HepG2 (cell line): Measurements from ENCODE around the gene ORC2. TPM values are rescaled to one million over a fixed set of nuclear protein-coding genes. Genes with fewer than 3 reads are reported as not detected.

Experiments used
- AHR ChIP-seq: IDR thresholded peaks from 2 replicates; pipeline ENCODE4 v1.6.1; 2018; ENCODE audit warnings: missing genetic modification reagents, missing compliant biosample characterization
- CBFB ChIP-seq: sonication (generic); formaldehyde crosslinking; IDR thresholded peaks from 2 replicates; pipeline ENCODE4 v1.4.0; 2020; ENCODE audit warnings: missing genetic modification reagents
- KDM2A ChIP-seq: sonication (generic); formaldehyde crosslinking; IDR thresholded peaks from 2 replicates; pipeline ENCODE4 v1.4.0; 2020; ENCODE audit warnings: low read depth, missing genetic modification reagents, borderline replicate concordance
- THAP11 ChIP-seq: IDR thresholded peaks from 2 replicates; pipeline ENCODE4 v1.6.1; 2016; ENCODE audit warnings: missing biosample characterization, missing genetic modification reagents
- ZNF230 ChIP-seq: sonication (generic); formaldehyde crosslinking; IDR thresholded peaks from 2 replicates; pipeline ENCODE4 v1.4.0; 2020; ENCODE audit warnings: mild to moderate bottlenecking, missing genetic modification reagents
- polyA plus RNA-seq, 8 experiments: library from polyadenylated mRNA; depleted of rRNA in 3 of 8; stranded (reverse) in 7 of 8; unstranded in 1 of 8; fragments of >200 nt; fragmentation: Illumina TruSeq in 4 of 8; extraction: Trizol in 4 of 8; gene quantifications; 2 replicates each; pipeline versions ENCODE4 v1.2.1 to v1.2.3, GENCODE V29; 2011 to 2016; ENCODE audit warnings: low read depth in 4 of 8, missing spikeins in 1 of 8, mixed read lengths in 1 of 8; ENCODE audit not compliant: insufficient read depth in 1 of 8
- total RNA-seq, 5 experiments: library from RNA; depleted of rRNA; stranded (reverse); fragments of >200 nt; fragmentation: Illumina TruSeq; extraction: Trizol; gene quantifications; 2 replicates each; pipeline ENCODE4 v1.2.3, GENCODE V29; 2016; ENCODE audit warnings: low read depth in 1 of 5
- TF ChIP-seq, protein P1 (sequence below): sonication (generic); formaldehyde crosslinking; IDR thresholded peaks from 2 replicates; pipeline ENCODE4 v1.4.0; 2020; ENCODE audit warnings: missing genetic modification reagents
- TF ChIP-seq, protein P2 (sequence below): sonication (generic); formaldehyde crosslinking; IDR thresholded peaks from 2 replicates; pipeline ENCODE4 v1.4.0; 2020; ENCODE audit warnings: missing genetic modification reagents
- TF ChIP-seq, protein P3 (sequence below): sonication (generic); formaldehyde crosslinking; IDR thresholded peaks from 2 replicates; pipeline ENCODE4 v1.5.1; 2020; ENCODE audit warnings: mild to moderate bottlenecking, missing genetic modification reagents, borderline replicate concordance
- TF ChIP-seq, protein P4 (sequence below): sonication (generic); formaldehyde crosslinking; IDR thresholded peaks from 2 replicates; pipeline ENCODE4 v1.4.0; 2020; ENCODE audit warnings: missing genetic modification reagents, borderline replicate concordance

ORC2 gene
- total and polyA plus RNA-seq, 2 of the 13 experiments (the other 11 are each of a cell fraction or from before 2014, with no cell fraction given), result 19.3 to 73.5 TPM

DNA sequence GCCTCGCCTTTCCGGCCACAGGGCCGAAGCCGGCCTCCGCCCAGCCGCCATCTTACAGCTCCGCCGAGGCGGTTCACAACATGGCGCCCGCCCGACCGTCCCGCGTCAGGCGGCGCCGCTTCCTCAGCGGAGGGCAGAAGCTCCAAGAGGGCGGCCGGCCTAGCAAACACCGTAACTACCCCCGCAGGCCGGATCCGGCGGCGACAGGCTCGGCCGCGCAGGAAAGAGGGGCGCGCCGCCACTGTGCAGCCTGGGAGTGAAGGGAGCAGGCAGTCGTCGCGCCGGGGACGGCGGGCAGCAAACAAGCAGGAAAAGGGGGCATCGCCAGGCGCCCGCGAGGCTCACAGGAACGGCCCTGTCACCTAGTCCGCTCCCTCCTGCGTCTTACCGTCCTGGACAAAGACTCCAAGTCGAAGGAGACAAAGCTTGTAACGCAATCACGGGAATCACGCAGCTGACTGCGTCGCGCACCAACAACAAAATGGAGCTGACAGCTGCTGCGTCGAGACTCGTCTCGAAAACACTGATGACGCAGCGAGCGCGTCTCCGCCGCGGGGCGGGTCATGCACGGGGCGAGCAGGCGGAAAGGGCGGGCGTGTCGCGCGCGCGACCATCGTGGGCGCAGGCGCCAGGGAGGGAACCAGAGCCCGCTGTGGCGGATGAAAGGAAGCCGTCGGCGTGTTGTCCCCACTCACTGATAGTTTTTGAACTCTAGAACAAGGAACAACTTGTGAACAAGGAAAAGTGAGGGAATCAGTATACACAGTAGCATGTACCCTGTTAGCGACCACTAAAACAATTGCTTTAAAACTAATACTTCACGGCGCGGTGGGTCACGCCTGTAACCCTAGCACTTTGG lies 99.1 kb downstream of the ORC2 start, which contains the start of gene CLK1 (continued):
- TF ChIP-seq, protein P1, sequence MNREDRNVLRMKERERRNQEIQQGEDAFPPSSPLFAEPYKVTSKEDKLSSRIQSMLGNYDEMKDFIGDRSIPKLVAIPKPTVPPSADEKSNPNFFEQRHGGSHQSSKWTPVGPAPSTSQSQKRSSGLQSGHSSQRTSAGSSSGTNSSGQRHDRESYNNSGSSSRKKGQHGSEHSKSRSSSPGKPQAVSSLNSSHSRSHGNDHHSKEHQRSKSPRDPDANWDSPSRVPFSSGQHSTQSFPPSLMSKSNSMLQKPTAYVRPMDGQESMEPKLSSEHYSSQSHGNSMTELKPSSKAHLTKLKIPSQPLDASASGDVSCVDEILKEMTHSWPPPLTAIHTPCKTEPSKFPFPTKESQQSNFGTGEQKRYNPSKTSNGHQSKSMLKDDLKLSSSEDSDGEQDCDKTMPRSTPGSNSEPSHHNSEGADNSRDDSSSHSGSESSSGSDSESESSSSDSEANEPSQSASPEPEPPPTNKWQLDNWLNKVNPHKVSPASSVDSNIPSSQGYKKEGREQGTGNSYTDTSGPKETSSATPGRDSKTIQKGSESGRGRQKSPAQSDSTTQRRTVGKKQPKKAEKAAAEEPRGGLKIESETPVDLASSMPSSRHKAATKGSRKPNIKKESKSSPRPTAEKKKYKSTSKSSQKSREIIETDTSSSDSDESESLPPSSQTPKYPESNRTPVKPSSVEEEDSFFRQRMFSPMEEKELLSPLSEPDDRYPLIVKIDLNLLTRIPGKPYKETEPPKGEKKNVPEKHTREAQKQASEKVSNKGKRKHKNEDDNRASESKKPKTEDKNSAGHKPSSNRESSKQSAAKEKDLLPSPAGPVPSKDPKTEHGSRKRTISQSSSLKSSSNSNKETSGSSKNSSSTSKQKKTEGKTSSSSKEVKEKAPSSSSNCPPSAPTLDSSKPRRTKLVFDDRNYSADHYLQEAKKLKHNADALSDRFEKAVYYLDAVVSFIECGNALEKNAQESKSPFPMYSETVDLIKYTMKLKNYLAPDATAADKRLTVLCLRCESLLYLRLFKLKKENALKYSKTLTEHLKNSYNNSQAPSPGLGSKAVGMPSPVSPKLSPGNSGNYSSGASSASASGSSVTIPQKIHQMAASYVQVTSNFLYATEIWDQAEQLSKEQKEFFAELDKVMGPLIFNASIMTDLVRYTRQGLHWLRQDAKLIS (CRISPR knock-in tag), result peak; percentile 82
- peak; percentile 86 for TF ChIP-seq CBFB (CRISPR knock-in tag)
- TF ChIP-seq, protein P2, sequence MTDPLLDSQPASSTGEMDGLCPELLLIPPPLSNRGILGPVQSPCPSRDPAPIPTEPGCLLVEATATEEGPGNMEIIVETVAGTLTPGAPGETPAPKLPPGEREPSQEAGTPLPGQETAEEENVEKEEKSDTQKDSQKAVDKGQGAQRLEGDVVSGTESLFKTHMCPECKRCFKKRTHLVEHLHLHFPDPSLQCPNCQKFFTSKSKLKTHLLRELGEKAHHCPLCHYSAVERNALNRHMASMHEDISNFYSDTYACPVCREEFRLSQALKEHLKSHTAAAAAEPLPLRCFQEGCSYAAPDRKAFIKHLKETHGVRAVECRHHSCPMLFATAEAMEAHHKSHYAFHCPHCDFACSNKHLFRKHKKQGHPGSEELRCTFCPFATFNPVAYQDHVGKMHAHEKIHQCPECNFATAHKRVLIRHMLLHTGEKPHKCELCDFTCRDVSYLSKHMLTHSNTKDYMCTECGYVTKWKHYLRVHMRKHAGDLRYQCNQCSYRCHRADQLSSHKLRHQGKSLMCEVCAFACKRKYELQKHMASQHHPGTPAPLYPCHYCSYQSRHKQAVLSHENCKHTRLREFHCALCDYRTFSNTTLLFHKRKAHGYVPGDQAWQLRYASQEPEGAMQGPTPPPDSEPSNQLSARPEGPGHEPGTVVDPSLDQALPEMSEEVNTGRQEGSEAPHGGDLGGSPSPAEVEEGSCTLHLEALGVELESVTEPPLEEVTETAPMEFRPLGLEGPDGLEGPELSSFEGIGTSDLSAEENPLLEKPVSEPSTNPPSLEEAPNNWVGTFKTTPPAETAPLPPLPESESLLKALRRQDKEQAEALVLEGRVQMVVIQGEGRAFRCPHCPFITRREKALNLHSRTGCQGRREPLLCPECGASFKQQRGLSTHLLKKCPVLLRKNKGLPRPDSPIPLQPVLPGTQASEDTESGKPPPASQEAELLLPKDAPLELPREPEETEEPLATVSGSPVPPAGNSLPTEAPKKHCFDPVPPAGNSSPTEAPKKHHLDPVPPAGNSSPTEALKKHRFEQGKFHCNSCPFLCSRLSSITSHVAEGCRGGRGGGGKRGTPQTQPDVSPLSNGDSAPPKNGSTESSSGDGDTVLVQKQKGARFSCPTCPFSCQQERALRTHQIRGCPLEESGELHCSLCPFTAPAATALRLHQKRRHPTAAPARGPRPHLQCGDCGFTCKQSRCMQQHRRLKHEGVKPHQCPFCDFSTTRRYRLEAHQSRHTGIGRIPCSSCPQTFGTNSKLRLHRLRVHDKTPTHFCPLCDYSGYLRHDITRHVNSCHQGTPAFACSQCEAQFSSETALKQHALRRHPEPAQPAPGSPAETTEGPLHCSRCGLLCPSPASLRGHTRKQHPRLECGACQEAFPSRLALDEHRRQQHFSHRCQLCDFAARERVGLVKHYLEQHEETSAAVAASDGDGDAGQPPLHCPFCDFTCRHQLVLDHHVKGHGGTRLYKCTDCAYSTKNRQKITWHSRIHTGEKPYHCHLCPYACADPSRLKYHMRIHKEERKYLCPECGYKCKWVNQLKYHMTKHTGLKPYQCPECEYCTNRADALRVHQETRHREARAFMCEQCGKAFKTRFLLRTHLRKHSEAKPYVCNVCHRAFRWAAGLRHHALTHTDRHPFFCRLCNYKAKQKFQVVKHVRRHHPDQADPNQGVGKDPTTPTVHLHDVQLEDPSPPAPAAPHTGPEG (CRISPR knock-in tag), result peak; percentile 99
- TF ChIP-seq, protein P3, sequence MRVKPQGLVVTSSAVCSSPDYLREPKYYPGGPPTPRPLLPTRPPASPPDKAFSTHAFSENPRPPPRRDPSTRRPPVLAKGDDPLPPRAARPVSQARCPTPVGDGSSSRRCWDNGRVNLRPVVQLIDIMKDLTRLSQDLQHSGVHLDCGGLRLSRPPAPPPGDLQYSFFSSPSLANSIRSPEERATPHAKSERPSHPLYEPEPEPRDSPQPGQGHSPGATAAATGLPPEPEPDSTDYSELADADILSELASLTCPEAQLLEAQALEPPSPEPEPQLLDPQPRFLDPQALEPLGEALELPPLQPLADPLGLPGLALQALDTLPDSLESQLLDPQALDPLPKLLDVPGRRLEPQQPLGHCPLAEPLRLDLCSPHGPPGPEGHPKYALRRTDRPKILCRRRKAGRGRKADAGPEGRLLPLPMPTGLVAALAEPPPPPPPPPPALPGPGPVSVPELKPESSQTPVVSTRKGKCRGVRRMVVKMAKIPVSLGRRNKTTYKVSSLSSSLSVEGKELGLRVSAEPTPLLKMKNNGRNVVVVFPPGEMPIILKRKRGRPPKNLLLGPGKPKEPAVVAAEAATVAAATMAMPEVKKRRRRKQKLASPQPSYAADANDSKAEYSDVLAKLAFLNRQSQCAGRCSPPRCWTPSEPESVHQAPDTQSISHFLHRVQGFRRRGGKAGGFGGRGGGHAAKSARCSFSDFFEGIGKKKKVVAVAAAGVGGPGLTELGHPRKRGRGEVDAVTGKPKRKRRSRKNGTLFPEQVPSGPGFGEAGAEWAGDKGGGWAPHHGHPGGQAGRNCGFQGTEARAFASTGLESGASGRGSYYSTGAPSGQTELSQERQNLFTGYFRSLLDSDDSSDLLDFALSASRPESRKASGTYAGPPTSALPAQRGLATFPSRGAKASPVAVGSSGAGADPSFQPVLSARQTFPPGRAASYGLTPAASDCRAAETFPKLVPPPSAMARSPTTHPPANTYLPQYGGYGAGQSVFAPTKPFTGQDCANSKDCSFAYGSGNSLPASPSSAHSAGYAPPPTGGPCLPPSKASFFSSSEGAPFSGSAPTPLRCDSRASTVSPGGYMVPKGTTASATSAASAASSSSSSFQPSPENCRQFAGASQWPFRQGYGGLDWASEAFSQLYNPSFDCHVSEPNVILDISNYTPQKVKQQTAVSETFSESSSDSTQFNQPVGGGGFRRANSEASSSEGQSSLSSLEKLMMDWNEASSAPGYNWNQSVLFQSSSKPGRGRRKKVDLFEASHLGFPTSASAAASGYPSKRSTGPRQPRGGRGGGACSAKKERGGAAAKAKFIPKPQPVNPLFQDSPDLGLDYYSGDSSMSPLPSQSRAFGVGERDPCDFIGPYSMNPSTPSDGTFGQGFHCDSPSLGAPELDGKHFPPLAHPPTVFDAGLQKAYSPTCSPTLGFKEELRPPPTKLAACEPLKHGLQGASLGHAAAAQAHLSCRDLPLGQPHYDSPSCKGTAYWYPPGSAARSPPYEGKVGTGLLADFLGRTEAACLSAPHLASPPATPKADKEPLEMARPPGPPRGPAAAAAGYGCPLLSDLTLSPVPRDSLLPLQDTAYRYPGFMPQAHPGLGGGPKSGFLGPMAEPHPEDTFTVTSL (CRISPR knock-in tag), result no peak; the same call in 1 of the 2 replicates
- peak; percentile 80; the same call in 1 of the 2 replicates for TF ChIP-seq AHR (CRISPR knock-in tag)
- peak; percentile 98 for TF ChIP-seq KDM2A (CRISPR knock-in tag)
- TF ChIP-seq THAP11 (CRISPR knock-in tag), result peak; percentile 90
- TF ChIP-seq, protein P4, sequence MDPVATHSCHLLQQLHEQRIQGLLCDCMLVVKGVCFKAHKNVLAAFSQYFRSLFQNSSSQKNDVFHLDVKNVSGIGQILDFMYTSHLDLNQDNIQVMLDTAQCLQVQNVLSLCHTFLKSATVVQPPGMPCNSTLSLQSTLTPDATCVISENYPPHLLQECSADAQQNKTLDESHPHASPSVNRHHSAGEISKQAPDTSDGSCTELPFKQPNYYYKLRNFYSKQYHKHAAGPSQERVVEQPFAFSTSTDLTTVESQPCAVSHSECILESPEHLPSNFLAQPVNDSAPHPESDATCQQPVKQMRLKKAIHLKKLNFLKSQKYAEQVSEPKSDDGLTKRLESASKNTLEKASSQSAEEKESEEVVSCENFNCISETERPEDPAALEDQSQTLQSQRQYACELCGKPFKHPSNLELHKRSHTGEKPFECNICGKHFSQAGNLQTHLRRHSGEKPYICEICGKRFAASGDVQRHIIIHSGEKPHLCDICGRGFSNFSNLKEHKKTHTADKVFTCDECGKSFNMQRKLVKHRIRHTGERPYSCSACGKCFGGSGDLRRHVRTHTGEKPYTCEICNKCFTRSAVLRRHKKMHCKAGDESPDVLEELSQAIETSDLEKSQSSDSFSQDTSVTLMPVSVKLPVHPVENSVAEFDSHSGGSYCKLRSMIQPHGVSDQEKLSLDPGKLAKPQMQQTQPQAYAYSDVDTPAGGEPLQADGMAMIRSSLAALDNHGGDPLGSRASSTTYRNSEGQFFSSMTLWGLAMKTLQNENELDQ (CRISPR knock-in tag), result peak; percentile 92
- TF ChIP-seq ZNF230, result peak; percentile 95
